ENCODE results near the gene BRD7. TPM values are rescaled to one million over a fixed set of nuclear protein-coding genes. Genes with fewer than 3 reads are reported as not detected.

The BRD7 gene
- total RNA-seq, 1 donor from 2014 or later, result 79.5 TPM

DNA sequence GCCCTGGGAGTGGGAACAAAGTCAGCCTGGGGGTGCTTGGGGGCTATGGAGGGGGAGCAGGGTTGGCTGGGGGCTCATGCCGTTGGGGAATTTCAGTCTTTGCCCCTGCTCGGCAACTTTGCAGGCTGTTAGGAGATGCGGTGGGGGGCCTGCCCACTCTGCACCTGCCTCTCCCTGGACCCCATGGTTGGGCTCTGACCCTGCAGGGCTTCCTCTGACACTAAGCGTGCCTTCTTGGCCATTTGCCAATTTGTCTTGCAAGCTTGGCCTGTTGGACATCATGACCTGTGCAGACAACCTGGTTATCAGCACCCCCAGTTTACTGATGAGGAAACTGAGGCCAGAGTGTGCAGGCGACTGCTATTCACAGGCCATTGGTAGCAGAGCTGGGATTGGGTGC, 87.9 kb downstream of the BRD7 start:
- no peak overlapping the region for H3K4me3 Mint-ChIP-seq (ENCODE audit: low read depth)

DNA sequence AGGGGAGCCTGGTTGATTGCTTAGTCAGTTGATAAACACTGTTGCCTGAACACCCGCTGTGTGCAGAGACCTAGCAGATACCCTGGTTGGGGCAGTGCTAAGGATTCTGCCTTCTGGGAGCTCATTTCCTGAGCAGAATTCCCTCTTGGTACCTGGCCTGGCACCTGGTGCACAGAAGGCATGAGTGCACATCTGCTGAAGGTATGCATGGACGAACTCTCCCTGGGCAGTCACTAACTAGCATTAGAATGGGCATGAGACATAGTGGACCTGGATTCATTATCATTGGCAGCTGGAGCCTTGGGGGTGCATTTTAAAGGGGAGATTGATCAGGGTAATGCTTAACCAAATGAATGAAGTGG, 89.3 kb downstream of the BRD7 start:
- Mint-ChIP-seq H3K4me1 (ENCODE audit: low read depth) (peaks cover 69% of the 10 kb centered on the region), H3K4me3 (ENCODE audit: low read depth) (no peak overlapping the region), H3K27ac (no peak overlapping the region), H3K27me3 (ENCODE audit: low read depth) (no peaks in the 10 kb centered on the region), H3K9me3 (no peaks in the 10 kb centered on the region), H3K36me3 (ENCODE audit: low read depth) (peaks cover 54% of the 10 kb centered on the region)
- DNase-seq (ENCODE audit: low spot score), result no peak
- intact Hi-C loops (cut with micrococcal nuclease), result loop anchor here (2.0 to 5.0 kb wide), 2 partner anchors 47 to 127 kb away; partner anchors contain the start of gene TENT4B

More for the DNA sequence above, 87.9 kb downstream of the BRD7 start:
- Mint-ChIP-seq H3K9me3 (no peaks in the 10 kb centered on the region), H3K27ac (no peak overlapping the region), H3K4me1 (ENCODE audit: low read depth) (peaks cover 63% of the 10 kb centered on the region), H3K27me3 (ENCODE audit: low read depth) (no peaks in the 10 kb centered on the region), H3K36me3 (ENCODE audit: low read depth) (peaks cover 59% of the 10 kb centered on the region)
- intact Hi-C loops (cut with micrococcal nuclease), result no loop called here
- DNase-seq (ENCODE audit: low spot score), result no peak

DNA sequence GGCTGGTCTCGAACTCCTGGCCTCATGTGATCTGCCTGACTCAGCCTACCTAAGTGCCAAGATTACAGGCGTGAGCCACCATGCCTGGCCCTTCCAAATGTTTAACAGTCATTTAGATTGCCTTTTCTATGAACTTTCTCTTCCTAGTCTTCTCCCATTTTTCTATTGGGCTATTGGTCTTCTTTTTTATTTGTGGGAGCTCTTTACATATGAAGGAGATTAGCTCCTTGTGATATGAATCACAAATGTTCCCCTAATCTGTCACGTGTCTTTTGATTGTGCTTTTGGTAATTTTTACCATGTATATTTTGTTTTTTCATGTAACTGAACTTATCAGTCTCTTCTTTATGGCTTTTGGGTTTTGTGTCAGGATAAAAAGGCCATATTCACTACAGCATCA, 90.5 kb downstream of the BRD7 start:
- intact Hi-C loops (cut with micrococcal nuclease), result loop anchor here (2.0 to 5.0 kb wide), 2 partner anchors 49 to 126 kb away; partner anchors contain the start of gene TENT4B
- Mint-ChIP-seq H3K27ac (peak overlapping the region; percentile 81), H3K36me3 (ENCODE audit: low read depth) (peaks cover 49% of the 10 kb centered on the region), H3K27me3 (ENCODE audit: low read depth) (no peaks in the 10 kb centered on the region), H3K4me1 (ENCODE audit: low read depth) (peaks cover 70% of the 10 kb centered on the region), H3K9me3 (no peaks in the 10 kb centered on the region), H3K4me3 (ENCODE audit: low read depth) (peak overlapping the region; percentile 6)
- no peak for DNase-seq (ENCODE audit: low spot score)

DNA sequence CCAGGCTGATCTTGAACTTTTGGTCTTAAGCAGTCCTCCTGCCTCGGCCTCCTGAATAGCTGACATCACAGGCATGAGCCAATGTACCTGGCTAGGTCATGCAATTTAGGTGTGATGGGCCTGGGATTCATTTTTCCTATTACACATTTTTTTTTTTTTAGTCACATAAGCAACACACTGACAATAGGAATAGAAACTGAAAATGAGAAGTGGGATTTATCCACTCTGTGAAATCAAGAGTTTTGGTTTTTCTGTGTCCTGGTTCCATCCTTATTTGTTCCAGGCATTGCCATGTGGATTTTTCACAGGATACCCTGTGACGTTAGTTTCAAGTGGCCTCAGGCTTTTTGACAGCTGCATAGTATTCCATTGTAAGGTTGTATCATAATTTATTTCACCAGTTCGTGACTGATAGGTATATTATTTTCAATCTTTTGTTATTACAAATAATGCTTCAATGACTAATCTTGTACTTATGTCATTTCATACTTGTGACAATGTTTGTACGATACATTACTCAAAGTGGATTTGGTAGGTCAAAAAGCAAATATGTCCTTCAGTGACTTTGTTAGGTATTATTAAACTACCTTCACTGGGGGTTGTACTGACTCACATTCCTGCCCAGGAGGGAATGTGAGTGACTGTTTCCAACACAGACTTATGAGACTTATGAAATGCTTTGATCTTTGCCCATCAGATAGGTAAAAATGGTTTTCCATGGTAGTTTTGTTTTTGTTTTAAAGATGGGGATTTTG, 91.8 kb downstream of the BRD7 start:
- peaks cover 68% of the 10 kb centered on the region for H3K4me1 Mint-ChIP-seq (ENCODE audit: low read depth)
- H3K9me3 Mint-ChIP-seq, result no peaks in the 10 kb centered on the region
- intact Hi-C loops (cut with micrococcal nuclease), result loop anchor here (1.0 to 5.0 kb wide), 2 partner anchors 10 to 125 kb away; partner anchors contain the start of gene TENT4B
- H3K36me3 Mint-ChIP-seq (ENCODE audit: low read depth), result peaks cover 50% of the 10 kb centered on the region
- DNase-seq (ENCODE audit: low spot score), result no peak
- peak overlapping the region; percentile 39 for H3K4me3 Mint-ChIP-seq (ENCODE audit: low read depth)
- H3K27me3 Mint-ChIP-seq (ENCODE audit: low read depth), result no peaks in the 10 kb centered on the region
- H3K27ac Mint-ChIP-seq, result peak overlapping the region; percentile 81

DNA sequence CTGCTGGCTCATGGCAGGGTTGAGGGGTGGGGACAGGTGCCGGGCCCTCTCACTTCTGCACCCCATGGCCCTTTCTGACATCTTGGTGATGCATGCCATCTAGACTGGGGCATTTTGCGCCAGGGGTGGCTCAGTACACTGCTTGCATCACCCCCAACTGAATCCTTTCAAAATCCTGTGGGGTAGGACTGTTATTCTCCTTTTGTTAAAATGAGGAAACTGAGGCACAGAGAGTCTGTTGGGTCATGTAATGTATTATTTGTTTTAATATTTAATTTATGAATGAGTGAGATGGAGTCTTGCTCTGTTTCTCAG, 92.5 kb downstream of the BRD7 start:
- H3K9me3 Mint-ChIP-seq, result no peaks in the 10 kb centered on the region
- H3K36me3 Mint-ChIP-seq (ENCODE audit: low read depth), result peaks cover 54% of the 10 kb centered on the region
- intact Hi-C loops (cut with micrococcal nuclease), result loop anchor here (5.0 kb wide), 1 partner anchor 124 kb away; the partner anchor contains the start of gene TENT4B
- no peak for DNase-seq (ENCODE audit: low spot score)
- H3K4me3 Mint-ChIP-seq (ENCODE audit: low read depth), result no peak overlapping the region
- H3K27me3 Mint-ChIP-seq (ENCODE audit: low read depth), result no peaks in the 10 kb centered on the region
- H3K27ac Mint-ChIP-seq, result peak overlapping the region; percentile 81
- peaks cover 70% of the 10 kb centered on the region for H3K4me1 Mint-ChIP-seq (ENCODE audit: low read depth)

DNA sequence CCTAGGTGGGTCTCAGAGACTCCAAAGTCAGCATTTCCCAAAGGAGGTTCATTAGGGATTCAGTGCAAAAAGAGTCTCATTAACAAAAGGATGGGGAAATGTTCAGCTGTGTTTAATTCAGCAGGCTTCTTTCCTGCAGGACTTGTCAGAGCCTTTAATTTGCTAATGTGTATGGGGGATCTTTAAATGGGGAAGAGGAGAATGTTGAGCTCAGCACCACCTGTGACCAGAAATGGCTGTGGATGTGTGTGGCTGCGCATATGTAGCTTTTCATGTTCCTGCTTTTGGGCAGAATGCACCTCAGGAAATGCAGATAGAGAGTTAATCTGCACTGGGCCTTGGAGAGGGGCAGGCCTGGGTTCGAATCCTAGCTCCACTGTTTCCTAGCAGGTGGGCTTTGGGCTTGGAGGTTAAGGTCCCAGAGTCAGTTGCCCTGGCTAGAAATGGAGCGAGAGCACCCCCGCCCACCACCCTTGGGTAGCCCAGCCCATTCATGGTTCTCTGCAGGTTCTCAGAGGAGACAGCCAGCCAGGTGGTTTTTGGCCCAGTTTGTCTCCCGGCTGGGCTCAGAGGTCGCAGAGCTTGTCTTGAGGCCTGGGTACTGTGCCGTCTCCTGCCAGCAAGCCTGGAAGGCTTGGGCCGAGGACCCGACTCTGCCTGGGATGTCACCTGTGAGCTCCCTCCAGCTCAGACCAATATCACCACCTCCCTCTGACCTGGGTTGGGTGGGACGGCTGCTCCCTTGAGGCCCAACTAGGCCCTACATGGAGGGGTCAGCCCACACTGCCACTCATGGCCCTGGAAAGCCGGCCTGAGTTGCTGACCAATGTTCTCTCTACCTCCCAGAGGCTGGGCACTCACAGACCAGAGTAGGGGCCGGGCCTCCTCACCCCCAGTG, 93.1 kb downstream of the BRD7 start:
- Mint-ChIP-seq H3K4me3 (ENCODE audit: low read depth) (peak overlapping the region; percentile 92), H3K27ac (peak overlapping the region; percentile 98), H3K36me3 (ENCODE audit: low read depth) (peaks cover 56% of the 10 kb centered on the region), H3K9me3 (no peaks in the 10 kb centered on the region), H3K27me3 (ENCODE audit: low read depth) (no peaks in the 10 kb centered on the region), H3K4me1 (ENCODE audit: low read depth) (peaks cover 71% of the 10 kb centered on the region)
- no peak for DNase-seq (ENCODE audit: low spot score)
- intact Hi-C loops (cut with micrococcal nuclease), result loop anchor here (5.0 kb wide), 1 partner anchor 123 kb away; the partner anchor contains the start of gene TENT4B

DNA sequence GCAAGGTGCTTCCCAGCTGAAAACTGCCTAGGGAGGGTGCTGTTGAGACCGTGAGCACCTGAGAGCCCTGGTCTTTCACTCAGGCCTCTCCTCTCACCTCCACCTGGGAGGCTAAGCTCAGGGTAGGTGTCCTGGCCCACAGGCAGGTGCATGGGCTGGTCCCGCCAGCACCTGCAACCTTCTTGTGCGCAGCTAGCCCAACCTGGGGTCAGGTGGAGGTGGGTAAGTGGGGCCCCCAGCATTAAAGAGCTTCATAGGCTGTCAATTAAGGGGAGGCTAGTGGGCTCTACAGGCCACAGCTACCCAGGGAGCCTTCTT, 93.7 kb downstream of the BRD7 start:
- peaks cover 50% of the 10 kb centered on the region for H3K36me3 Mint-ChIP-seq (ENCODE audit: low read depth)

DNA sequence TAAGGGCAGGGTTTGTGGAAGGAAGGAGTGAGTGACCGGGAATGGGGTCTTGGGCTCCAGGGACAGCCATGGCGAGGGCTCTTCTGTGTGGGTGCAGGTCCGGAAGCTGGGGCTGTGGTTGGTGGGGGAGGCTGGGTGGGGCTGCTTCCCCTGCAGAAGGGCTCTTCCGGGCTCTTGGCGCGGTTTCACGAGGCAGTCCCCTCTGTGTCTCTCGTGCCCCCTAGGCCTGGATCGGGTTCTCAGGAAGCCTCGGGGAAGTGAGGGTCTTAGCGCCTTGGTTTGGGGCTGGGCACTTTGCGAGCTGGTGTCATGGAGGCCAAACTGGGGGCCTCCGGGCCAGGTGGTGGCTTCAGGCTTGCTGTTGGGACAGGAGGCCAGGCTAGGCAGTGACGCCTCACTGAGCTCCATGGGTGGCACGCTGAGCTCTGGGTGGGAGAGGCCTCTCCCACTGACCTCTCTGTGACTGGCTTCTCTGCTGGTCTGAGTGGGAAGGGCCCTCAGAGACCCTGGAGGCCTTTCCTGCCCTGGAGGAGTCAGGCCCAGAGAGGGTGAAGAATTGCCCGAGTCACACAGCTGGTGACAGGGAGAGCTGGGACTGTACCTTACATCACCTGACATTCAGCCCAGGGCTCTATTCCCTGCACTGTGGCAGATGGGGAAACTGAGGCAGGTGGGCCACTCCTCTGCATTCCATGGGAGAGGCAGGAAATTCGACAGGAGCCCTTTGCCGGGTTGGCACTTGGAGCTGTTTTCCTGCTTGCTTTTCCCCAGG, 94.3 kb downstream of the BRD7 start:
- H3K27ac Mint-ChIP-seq, result peak overlapping the region; percentile 98
- no peaks in the 10 kb centered on the region for H3K27me3 Mint-ChIP-seq (ENCODE audit: low read depth)
- intact Hi-C loops (cut with micrococcal nuclease), result loop anchor here (5.0 kb wide), 1 partner anchor 122 kb away; the partner anchor contains the start of gene TENT4B
- H3K36me3 Mint-ChIP-seq (ENCODE audit: low read depth), result peaks cover 45% of the 10 kb centered on the region
- DNase-seq (ENCODE audit: low spot score), result peak; percentile 43
- H3K4me3 Mint-ChIP-seq (ENCODE audit: low read depth), result peak overlapping the region; percentile 92
- H3K4me1 Mint-ChIP-seq (ENCODE audit: low read depth), result peaks cover 63% of the 10 kb centered on the region
- H3K9me3 Mint-ChIP-seq, result no peaks in the 10 kb centered on the region

More for the DNA sequence above, 93.7 kb downstream of the BRD7 start:
- Mint-ChIP-seq H3K9me3 (no peaks in the 10 kb centered on the region), H3K4me1 (ENCODE audit: low read depth) (peaks cover 65% of the 10 kb centered on the region), H3K27me3 (ENCODE audit: low read depth) (no peaks in the 10 kb centered on the region), H3K4me3 (ENCODE audit: low read depth) (peak overlapping the region; percentile 92), H3K27ac (peak overlapping the region; percentile 98)
- DNase-seq (ENCODE audit: low spot score), result no peak
- intact Hi-C loops (cut with micrococcal nuclease), result loop anchor here (5.0 kb wide), 1 partner anchor 123 kb away; the partner anchor contains the start of gene TENT4B

DNA sequence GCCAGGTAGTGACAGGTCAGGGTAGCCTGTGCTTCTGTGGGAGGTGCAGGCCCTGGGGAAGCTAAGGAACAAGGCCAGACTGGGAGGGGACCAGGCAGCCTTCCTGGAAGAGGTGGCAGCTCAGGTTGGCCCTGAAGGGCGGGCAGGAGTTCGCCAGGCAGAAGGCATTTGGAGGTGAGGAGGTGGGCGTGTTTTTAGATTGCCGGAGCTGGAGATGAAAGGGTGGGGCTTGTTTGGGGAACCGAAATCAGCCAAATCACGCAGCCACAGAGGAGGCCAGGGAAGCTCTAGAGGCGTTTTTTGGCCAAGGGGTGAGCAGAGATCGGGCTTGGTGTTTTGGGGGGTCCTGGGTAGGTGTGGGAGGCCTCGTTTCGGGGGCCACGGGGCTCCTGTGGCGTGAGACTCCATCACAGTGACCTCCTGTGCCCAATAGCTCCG, 94.9 kb downstream of the BRD7 start:
- peaks cover 40% of the 10 kb centered on the region for H3K36me3 Mint-ChIP-seq (ENCODE audit: low read depth)
- DNase-seq (ENCODE audit: low spot score), result peak; percentile 39
- peak overlapping the region; percentile 98 for H3K27ac Mint-ChIP-seq

DNA sequence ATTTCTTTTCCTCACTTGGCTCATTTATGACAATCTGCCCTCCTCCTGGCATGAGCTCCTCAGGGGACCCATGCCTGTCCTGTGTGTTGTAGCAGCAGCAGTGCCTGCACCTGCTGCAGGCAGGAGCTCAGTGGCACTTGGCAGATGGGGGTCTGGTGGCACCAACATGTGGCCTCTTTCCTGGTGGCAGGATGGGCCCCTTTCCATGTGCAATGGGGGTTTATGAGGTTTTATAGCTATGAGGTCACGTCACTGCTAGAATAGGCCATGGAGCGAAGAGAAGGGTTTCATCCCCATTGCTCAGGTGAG, 95.5 kb downstream of the BRD7 start:
- DNase-seq (ENCODE audit: low spot score), result no peak
- intact Hi-C loops (cut with micrococcal nuclease), result no loop called here
- H3K36me3 Mint-ChIP-seq (ENCODE audit: low read depth), result peaks cover 38% of the 10 kb centered on the region
- H3K9me3 Mint-ChIP-seq, result no peaks in the 10 kb centered on the region
- H3K27ac Mint-ChIP-seq, result peak overlapping the region; percentile 98
- H3K4me3 Mint-ChIP-seq (ENCODE audit: low read depth), result peak overlapping the region; percentile 92
- H3K27me3 Mint-ChIP-seq (ENCODE audit: low read depth), result no peaks in the 10 kb centered on the region
- H3K4me1 Mint-ChIP-seq (ENCODE audit: low read depth), result peaks cover 60% of the 10 kb centered on the region

More for the DNA sequence above, 94.9 kb downstream of the BRD7 start:
- Mint-ChIP-seq H3K4me3 (ENCODE audit: low read depth) (peak overlapping the region; percentile 92), H3K4me1 (ENCODE audit: low read depth) (peaks cover 63% of the 10 kb centered on the region), H3K9me3 (no peaks in the 10 kb centered on the region), H3K27me3 (ENCODE audit: low read depth) (no peaks in the 10 kb centered on the region)
- intact Hi-C loops (cut with micrococcal nuclease), result no loop called here

DNA sequence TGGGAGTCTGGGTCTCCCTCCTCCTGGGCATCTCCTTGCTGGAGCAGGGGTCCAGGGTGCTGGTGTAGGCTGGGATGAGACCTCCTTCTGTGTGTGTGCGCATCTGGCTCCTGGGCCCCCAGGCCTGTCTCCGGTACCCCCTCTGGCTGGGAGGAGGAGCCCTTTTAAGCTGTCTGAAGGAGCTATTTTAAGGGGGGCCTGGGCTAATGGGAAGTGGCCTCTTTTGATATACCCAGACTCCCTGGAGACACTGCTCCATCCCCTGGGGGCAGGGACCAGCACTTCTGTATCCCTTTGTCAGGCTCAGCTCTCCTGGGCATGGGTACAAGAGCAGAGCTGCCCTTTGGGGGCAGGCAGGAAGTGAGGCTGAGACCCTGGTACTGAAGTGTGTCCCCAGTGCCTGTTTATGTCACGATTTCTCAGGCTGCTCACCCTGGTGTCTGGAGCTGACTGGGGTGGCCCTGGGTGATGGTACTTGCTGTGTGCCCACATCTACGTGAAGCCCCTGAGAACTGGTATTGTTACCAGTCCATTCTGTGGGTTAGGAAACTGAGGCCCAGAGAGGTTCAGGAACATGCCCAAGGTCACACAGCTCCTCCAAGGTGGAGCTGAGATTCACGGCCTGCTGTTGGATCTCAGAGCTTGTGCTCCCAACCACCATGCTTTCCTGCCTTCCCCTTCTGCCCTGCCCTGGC, 96.0 kb downstream of the BRD7 start:
- H3K4me3 Mint-ChIP-seq (ENCODE audit: low read depth), result peak overlapping the region; percentile 92

DNA sequence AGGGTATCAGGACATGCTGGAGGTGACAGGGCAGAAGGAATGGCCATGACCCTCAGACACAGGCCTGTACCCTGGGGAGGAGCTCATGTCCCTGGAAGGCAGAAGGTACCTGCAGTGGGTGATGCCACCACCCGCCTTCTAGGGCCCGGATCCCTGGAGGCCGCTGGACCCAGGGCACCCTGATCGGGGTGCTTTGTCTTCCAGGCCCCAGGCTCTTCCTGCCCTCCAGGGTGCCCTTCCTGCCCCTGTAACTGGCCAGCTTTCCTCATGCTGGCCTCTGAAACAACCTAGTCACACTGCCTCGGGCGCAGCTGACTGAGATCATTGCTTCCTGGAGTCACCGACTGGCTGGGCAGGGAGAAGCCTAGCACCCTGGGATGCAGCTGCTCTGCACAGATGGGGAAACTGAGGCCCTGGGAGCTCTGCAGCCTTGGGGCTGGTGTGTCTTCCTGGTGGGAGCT, 96.6 kb downstream of the BRD7 start:
- Mint-ChIP-seq H3K36me3 (ENCODE audit: low read depth) (peaks cover 32% of the 10 kb centered on the region), H3K9me3 (no peaks in the 10 kb centered on the region), H3K4me1 (ENCODE audit: low read depth) (peaks cover 56% of the 10 kb centered on the region), H3K27ac (peak overlapping the region; percentile 22), H3K4me3 (ENCODE audit: low read depth) (no peak overlapping the region), H3K27me3 (ENCODE audit: low read depth) (no peaks in the 10 kb centered on the region)
- intact Hi-C loops (cut with micrococcal nuclease), result no loop called here
- DNase-seq (ENCODE audit: low spot score), result no peak

More for the DNA sequence above, 96.0 kb downstream of the BRD7 start:
- DNase-seq (ENCODE audit: low spot score), result no peak
- peaks cover 57% of the 10 kb centered on the region for H3K4me1 Mint-ChIP-seq (ENCODE audit: low read depth)
- peak overlapping the region; percentile 98 for H3K27ac Mint-ChIP-seq
- H3K36me3 Mint-ChIP-seq (ENCODE audit: low read depth), result peaks cover 33% of the 10 kb centered on the region
- H3K9me3 Mint-ChIP-seq, result no peaks in the 10 kb centered on the region
- intact Hi-C loops (cut with micrococcal nuclease), result no loop called here
- no peaks in the 10 kb centered on the region for H3K27me3 Mint-ChIP-seq (ENCODE audit: low read depth)
